EL (cell line): ENCODE results near the gene WDR64.
"Not testable (repeated sequence)": the region's sequence is repeated elsewhere in the genome, so short reads cannot be mapped to it uniquely, and the experiment has no call there.

Source experiments
- DNase-seq: peaks from one replicate; pipeline ENCODE4 v3.0.0-alpha.2; 2016

The WDR64 gene

GRCh38 chr1:241660424-241660972 is 8.4 kb downstream of the WDR64 start:
- no peak for DNase-seq

DNA sequence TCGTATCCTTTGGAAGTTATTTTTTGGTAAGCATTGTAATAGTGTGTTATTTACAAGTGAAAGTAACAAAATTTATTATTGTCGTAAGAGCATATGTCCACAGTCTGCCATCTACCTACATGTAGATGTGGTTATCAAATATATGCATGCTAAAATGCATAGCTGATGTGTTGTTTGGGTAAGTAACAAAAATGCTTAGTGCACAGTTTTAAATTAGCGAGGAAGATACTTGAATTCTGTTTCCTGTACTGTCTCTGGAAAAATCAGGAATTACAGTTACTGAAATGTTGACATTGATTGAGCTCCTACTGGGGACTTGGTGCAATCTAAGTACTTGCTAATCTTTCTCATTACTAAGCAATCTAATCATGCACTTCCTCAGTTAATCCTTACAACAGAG is 14.3 kb downstream of the WDR64 start:
- DNase-seq, result no peak

DNA sequence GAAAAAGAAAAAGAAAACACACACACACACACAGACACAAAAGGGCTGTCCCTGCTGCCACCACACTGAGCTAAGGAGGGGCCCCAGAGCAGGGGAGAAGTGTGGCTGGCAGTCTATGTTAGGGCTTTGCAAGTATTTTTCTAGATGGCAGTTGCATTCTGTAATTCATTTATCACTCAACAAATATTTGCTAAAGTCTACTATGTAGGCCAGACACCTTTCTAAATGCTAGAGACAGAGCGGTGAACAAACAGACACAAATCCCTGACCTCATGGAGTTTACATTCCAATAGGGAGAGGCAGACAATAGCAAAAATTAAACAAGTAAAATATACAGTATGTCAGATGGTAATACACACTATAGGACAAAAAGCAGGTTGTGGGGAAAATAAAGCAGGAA is 20.2 kb downstream of the WDR64 start:
- no peak for DNase-seq

DNA sequence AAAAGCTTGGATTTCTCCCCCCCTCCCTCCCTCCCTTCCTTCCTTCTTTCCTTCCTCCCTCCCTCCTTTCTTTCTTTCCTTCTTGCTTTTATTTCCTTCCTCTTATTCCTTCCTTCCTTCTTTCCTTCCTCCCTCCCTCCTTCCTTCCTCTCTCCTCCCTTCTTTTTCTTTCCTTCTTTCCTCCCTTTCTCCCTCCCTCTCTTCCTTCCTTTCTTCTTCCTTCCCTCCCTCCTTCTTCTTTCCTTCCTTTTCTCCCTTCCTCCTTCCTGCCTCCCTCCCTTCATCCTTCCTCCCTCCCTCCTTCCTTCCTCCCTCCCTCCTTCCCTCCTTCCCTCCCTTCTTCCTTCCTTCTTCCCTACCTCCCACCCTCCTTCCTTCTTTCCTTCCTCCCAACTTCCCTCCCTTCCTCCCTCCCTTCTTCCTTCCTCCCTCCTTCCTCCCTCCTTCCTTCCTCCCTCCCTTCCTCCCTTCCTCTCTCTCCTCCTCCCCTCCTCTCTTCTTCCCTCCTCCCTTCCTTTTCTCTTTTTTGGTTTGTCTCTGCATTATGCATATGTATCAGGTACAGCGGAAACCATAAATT is 22.8 kb downstream of the WDR64 start:
- DNase-seq, result no peak

DNA sequence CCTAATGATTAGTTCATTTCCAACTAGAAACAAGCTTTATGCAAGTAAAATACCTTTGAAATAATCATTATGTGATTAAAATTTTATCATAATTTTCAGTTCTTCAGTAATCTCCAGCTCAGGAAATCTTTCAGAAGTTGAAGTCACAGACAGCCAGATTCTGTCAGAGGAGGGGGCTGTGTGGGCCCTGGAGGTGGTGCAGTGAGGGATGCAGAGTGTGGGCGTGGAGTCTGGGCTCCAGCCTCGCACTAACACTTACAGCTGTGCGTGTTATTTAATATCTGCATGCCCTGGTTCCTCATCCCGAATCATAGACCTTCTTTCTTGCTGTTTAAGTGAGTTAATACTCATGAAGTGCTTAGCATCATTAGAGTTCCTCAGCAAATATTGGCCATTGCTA is 23.9 kb downstream of the WDR64 start:
- DNase-seq, result no peak

DNA sequence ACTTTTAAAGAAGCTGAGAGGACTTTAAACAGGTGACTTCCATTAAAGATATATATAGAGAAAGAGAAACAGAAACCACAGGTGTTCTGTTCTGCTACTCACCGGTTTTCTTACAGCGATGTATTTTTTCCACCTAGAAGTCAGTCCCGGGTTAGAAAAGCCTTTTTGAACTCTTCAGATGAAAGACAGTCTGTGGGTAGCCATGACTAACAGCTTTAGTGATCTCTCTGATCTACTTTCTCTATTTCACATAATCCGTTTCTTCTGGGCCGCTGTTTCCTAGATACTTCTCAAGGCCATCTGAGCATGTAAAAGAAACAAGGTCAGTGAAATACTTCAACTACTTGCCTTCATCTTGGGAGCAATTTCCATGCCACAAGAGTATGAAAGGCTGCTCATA is 25.1 kb downstream of the WDR64 start:
- no peak for DNase-seq

- no peak for DNase-seq
These were observed 26.5 kb downstream of the WDR64 start for GRCh38 chr1:241678536-241678935.

DNA sequence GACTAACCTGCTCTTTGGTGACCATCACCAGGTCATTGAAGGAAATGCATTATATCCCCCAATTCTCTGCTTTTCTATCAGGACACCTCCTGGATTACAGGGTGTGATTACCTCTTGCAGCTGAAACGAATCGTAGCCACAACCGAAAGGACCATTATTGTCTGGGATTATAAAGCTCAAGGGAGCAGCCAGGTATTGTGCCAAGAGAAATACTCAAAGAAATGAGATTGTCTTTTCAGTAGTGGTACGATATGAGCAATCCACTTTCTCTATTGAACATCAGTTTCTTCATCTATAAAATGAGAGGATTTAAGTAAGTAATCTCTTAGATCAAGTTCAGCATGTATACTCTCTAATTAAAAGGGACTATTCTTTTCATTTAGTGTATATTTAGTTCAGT is 27.3 kb downstream of the WDR64 start:
- DNase-seq, result no peak

- DNase-seq, result no peak
These were observed 27.9 kb downstream of the WDR64 start for GRCh38 chr1:241679961-241680360.

- not testable (repeated sequence) for DNase-seq
These were observed 29.9 kb downstream of the WDR64 start for GRCh38 chr1:241681861-241682448.

GRCh38 chr1:241682921-241683320 is 30.8 kb downstream of the WDR64 start:
- no peak for DNase-seq

DNA sequence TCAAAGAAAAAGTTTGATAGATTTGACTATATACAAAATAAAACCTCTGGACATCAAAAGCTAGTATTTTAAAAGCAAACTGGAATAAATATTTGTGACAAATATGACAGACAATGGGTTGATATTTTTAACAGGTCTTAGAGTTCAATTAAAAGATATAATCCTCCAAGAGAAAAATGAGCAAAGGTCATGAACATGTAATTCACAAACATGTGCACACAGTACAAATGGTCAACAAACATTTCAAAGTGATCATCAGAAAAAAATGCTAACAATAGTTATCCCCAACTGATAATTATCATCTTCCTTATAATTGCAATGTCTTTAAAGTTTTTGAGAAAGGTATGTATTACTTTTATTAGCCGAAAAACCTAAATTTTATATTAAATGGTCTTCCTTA is 32.0 kb downstream of the WDR64 start:
- DNase-seq, result no peak

DNA sequence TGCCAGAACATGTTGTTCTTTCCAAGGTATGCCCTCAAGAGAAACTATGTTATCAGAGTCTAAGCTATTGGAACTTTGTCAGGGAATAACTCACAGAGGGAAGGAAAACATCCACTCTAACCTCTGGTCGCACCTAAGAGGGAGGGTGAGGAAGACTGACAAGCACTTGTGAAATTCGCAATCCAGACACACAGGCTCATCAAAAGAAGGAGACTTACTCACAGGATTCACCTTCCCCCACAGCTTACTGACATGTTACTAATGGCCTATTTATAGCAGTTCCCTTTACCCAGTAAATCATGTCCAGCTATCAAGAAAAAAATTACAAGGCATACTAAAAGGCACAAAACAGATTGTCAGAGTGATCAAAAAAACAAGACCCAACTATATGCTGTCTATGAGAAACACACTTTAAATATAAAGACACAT is 36.9 kb downstream of the WDR64 start:
- DNase-seq, result peak; percentile 53

DNA sequence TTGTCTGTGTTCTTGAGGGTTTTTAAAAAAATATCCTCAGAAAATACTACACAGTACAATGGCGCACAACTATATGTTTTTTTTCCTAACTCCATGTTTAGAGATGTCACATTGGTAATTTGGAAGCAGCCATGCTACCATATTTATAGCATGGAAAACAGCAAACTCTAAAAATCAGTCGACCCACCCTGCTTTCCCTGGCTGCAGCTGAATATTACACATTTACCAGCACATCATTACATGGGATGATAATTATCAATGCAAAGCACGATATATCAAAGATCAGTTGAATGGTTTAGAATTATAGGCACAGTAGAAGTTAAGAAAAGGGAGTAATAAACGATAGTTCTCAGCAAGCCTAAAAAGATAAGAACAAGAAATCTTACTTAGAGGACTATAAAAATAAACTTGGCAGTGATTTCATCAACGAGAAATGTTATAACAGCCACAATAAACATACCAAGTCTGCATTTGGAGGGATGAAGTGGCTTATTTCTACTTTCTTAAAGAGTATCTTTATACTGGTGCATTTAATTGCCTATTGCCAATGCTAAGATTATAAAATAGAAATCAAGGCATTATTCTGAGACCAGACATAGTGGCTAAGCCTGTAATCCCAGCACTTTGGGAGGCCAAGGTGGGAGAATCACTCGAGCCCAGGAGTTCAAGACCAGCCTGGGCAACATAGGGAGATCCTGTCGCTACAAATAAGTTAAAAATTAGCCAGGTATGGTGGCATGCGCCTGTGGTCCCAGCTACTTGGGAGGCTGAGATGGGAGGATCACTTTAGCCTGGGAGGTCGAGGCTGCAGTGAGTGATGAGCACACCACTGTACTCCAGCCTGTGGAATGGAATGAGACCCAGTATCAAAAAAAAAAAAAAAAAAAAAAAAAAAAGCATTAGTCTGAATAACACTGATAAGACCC is 43.4 kb downstream of the WDR64 start:
- DNase-seq, result peak; percentile 60

- no peak for DNase-seq
These were observed 44.2 kb downstream of the WDR64 start for GRCh38 chr1:241696172-241696814.

DNA sequence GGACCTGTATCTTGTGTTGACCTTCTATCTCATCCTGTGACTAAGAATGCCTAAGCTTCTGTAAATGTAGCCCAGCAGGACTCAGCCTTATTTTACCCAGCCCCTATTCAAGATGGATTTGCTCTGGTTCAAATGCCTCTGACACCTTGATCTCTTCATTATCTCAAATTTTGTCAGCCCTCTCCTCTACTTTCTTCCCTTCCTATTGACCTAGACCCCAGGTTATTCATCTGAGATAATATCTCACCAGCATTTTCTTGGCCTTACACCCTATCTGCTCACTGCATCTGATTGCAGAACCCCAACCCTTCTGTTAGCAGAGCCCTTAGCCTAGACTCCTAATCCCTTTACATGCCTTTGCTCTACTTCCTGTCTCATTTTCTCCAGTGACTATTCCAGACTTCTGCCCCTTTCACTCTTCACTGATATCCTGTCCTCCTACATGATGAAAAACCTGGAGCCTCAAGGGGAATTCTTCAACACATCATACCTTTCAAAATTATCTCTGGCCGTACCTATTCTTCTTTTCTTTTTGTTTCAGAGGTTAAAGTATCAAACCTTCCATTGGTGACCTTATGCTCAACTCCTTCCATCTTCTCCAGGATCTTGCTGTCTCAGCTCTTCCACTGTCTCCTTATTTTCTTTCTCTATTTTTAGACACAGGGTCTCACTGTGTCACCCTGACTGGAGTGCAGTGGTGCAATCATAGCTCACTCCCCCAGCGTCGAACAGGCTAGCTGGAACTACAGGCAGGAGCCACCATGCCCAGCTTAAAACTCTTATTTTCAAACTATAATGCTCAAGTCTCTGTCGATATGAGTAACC is 44.9 kb downstream of the WDR64 start:
- no peak for DNase-seq

GRCh38 chr1:241697640-241698018 is 45.5 kb downstream of the WDR64 start:
- DNase-seq, result no peak

DNA sequence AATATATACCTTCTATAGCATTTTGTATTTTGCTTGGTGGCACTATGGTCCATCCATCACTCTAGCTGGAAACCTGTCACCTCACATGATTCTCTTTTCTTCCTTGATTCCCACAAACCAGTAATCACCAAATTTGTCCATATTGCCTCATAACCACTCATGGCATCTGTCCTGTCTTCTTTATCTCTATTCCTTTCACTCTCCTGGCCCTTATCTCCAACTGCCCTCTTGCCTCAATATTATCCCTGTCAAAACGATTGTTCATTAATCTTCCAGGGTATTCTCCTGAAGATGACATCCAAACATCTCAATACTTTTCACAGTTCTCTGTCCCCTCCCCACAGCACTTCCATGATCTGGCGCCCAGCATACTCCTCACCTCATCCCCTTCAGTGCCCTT is 46.1 kb downstream of the WDR64 start:
- DNase-seq, result no peak

GRCh38 chr1:241701483-241702295 is 49.6 kb downstream of the WDR64 start:
- no peak for DNase-seq

- DNase-seq, result peak; percentile 78
These were observed 50.6 kb downstream of the WDR64 start for GRCh38 chr1:241702442-241703373.
